Measurements from ENCODE around the gene METTL9. TPM values are rescaled to one million over a fixed set of nuclear protein-coding genes. Genes with fewer than 3 reads are reported as not detected.

The METTL9 gene
- total and polyA plus RNA-seq, 2 of the 13 experiments (the other 11 are each of a cell fraction or from before 2014, with no cell fraction given): 123 to 204 TPM

- TF ChIP-seq DBP (CRISPR knock-in tag; IDR thresholded peaks at IDR 0.05; ENCODE audit: not compliant biosample characterization) (no peak), MEF2D (CRISPR knock-in tag; IDR thresholded peaks at IDR 0.05) (peak; percentile 96), FUBP1 (CRISPR knock-in tag; IDR thresholded peaks at IDR 0.05; ENCODE audit: borderline replicate concordance) (peak; percentile 9; the same call in 1 of the 2 replicates), THAP7 (CRISPR knock-in tag; IDR thresholded peaks at IDR 0.05) (peak; percentile 84), ZNF513 (CRISPR knock-in tag; conservative IDR thresholded peaks at IDR 0.05) (no peak), RCOR2 (CRISPR knock-in tag; IDR thresholded peaks at IDR 0.05) (peak; percentile 63; the same call in 1 of the 2 replicates), ZFX (CRISPR knock-in tag; IDR thresholded peaks at IDR 0.05; ENCODE audit: low read depth) (peak; percentile 94), ATF3 (CRISPR knock-in tag; IDR thresholded peaks at IDR 0.05) (peak; percentile 84), SALL1 (CRISPR knock-in tag; IDR thresholded peaks at IDR 0.05) (peak; percentile 98), ZNF549 (CRISPR knock-in tag; IDR thresholded peaks at IDR 0.05) (0 out of 2 replicates have a peak, but pooled peaks have one; percentile 30), ZNF792 (CRISPR knock-in tag; IDR thresholded peaks at IDR 0.05) (peak; percentile 99), U2AF1 (optimal IDR thresholded peaks at IDR 0.05; ENCODE audit: low read depth, low read length) (peak; percentile 98), BCL6 (CRISPR knock-in tag; IDR thresholded peaks at IDR 0.05) (peak; percentile 88), ZNF780A (CRISPR knock-in tag; IDR thresholded peaks at IDR 0.05) (peak; percentile 95), ZNF343 (CRISPR knock-in tag; IDR thresholded peaks at IDR 0.05) (peak; percentile 92), AGO2 (optimal IDR thresholded peaks at IDR 0.05; ENCODE audit: low read depth, low read length) (peak; percentile 70), PATZ1 (CRISPR knock-in tag; IDR thresholded peaks at IDR 0.05) (peak; percentile 97), FOXM1 (CRISPR knock-in tag; IDR thresholded peaks at IDR 0.05) (no peak), KDM5A (IDR thresholded peaks at IDR 0.05; ENCODE audit: borderline replicate concordance, low read length) (peak; percentile 93)
These were observed at the start of gene METTL9 (continued) for GRCh38 chr16:21599122-21600030.

Data from HepG2 (cell line).